A673 (cell line): ENCODE results near the gene LARGE2. TPM values are rescaled to one million over a fixed set of nuclear protein-coding genes. Genes with fewer than 3 reads are reported as not detected.

Source experiments
- BruUV-seq: library from RNA; stranded (reverse); fragments of 400-500 nt; replicated peaks from 2 replicates; lab custom pipeline; 2021; lab: Mats Ljungman, UMichigan
- CTCF ChIA-PET: fragments of 300-600 bp; sonication (Branson Sonifier 250); formaldehyde crosslinking; loops from one replicate; lab custom pipeline; 2022; ENCODE audit warnings: antibody characterized with exemption; lab: Charles Lee
- POLR2A ChIA-PET: fragments of 300-600 bp; sonication (Branson Sonifier 250); formaldehyde crosslinking; loops from one replicate; lab custom pipeline; 2022; ENCODE audit warnings: antibody characterized with exemption; ENCODE audit not compliant: low non-redundant PET; lab: Charles Lee
- DNase-seq: peaks from one replicate; pipeline ENCODE4 v3.0.0-alpha.2; 2015; ENCODE audit warnings: low spot score
- H3K27ac ChIP-seq: fragments of 200-600 bp; sonication (generic); 2 replicates; pipeline ENCODE4 v1.5.1; 2016; ENCODE audit warnings: mixed run types, low read depth, mild to moderate bottlenecking, mixed read lengths, antibody characterized with exemption, low read length; ENCODE audit not compliant: poor library complexity, severe bottlenecking
- H3K27me3 ChIP-seq: fragments of 200-600 bp; sonication (generic); replicated peaks from 2 replicates; pipeline ENCODE4 v1.6.1; 2017; ENCODE audit warnings: mixed run types, low read depth, mild to moderate bottlenecking, mixed read lengths, antibody characterized with exemption, low read length; ENCODE audit not compliant: insufficient read depth, poor library complexity
- H3K36me3 ChIP-seq: fragments of 200-600 bp; sonication (generic); 2 replicates; pipeline ENCODE4 v1.6.1; 2016; ENCODE audit warnings: mixed run types, mild to moderate bottlenecking, mixed read lengths, antibody characterized with exemption, low read length; ENCODE audit not compliant: insufficient read depth, poor library complexity, severe bottlenecking
- H3K4me1 ChIP-seq: fragments of 200-600 bp; sonication (generic); 2 replicates; pipeline ENCODE4 v1.6.1; 2017; ENCODE audit warnings: mixed run types, mild to moderate bottlenecking, mixed read lengths, antibody characterized with exemption, low read length; ENCODE audit not compliant: insufficient read depth, poor library complexity, severe bottlenecking
- H3K4me3 ChIP-seq: fragments of 200-600 bp; sonication (generic); 2 replicates; pipeline ENCODE4 v1.5.1; 2016; ENCODE audit warnings: low read depth, mixed run types, mild to moderate bottlenecking, mixed read lengths, low read length; ENCODE audit not compliant: poor library complexity, severe bottlenecking
- H3K9me3 ChIP-seq: fragments of 200-600 bp; sonication (generic); 2 replicates; pipeline ENCODE4 v1.6.1; 2016; ENCODE audit warnings: mixed run types, low read depth, mild to moderate bottlenecking, mixed read lengths, antibody characterized with exemption, low read length; ENCODE audit not compliant: poor library complexity, severe bottlenecking
- CTCF ChIP-seq: fragments of 300-800, 200-600 bp; sonication (generic); conservative IDR thresholded peaks from 2 replicates; pipeline ENCODE4 v1.5.1; 2017; ENCODE audit warnings: low read depth, mild to moderate bottlenecking, antibody characterized with exemption, low read length, moderate library complexity, mixed read lengths
- EZH2 ChIP-seq: fragments of 200-600 bp; sonication (generic); IDR thresholded peaks from 2 replicates; pipeline ENCODE4 v1.6.1; 2017; ENCODE audit warnings: borderline replicate concordance, low read depth, mild to moderate bottlenecking, mixed read lengths, antibody characterized with exemption, low read length; ENCODE audit not compliant: poor library complexity, severe bottlenecking
- intact Hi-C: fragments of 100-400 bp; cut with micrococcal nuclease; formaldehyde crosslinking; loops from one replicate; pipeline ENCODE4 v1.10.0; 2022; ENCODE audit not compliant: unreplicated experiment
- total RNA-seq: library from RNA; stranded (reverse); gene quantifications from 2 replicates; pipeline ENCODE4 v1.2.3, GENCODE V29; 2021

Gene LARGE2
- total RNA-seq, 1 experiment from 2014 or later, result 9.1 TPM

- H3K36me3 ChIP-seq, result peaks cover 28% of the 10 kb centered on the region
- BruUV-seq, result no TSS peak
- ChIA-PET CTCF (interaction anchor here (1.4 kb wide), 1 partner anchor 17 kb away, joined by 4 read pairs; no protein-coding TSS in a partner anchor), POLR2A (no interaction called here)
- no peak for DNase-seq
- intact Hi-C loops, result no loop called here
- TF ChIP-seq CTCF, result no peak
- no peak for TF ChIP-seq EZH2
- H3K27ac ChIP-seq, result no peak overlapping the region
- no peaks in the 10 kb centered on the region for H3K9me3 ChIP-seq
- no peaks in the 10 kb centered on the region for H3K4me1 ChIP-seq
- H3K4me3 ChIP-seq, result no peak overlapping the region
- no peaks in the 10 kb centered on the region for H3K27me3 ChIP-seq
Observed at GRCh38 chr11:45948356-45948755, 25.9 kb downstream of the LARGE2 start.

- no peak overlapping the region for H3K27ac ChIP-seq
- H3K36me3 ChIP-seq, result peaks cover 29% of the 10 kb centered on the region
- H3K4me3 ChIP-seq, result no peak overlapping the region
- no peaks in the 10 kb centered on the region for H3K9me3 ChIP-seq
- no peaks in the 10 kb centered on the region for H3K27me3 ChIP-seq
- intact Hi-C loops, result no loop called here
- TF ChIP-seq CTCF (no peak), EZH2 (no peak)
- DNase-seq, result no peak
- no peaks in the 10 kb centered on the region for H3K4me1 ChIP-seq
- ChIA-PET CTCF (no interaction called here), POLR2A (no interaction called here)
- no TSS peak for BruUV-seq
Observed at GRCh38 chr11:45949992-45950407, 27.5 kb downstream of the LARGE2 start.

GRCh38 chr11:45959851-45960250, 37.4 kb downstream of the LARGE2 start:
- BruUV-seq, result no TSS peak
- TF ChIP-seq EZH2 (no peak), CTCF (no peak)
- Histone ChIP-seq H3K9me3 (no peaks in the 10 kb centered on the region), H3K36me3 (peaks cover 7% of the 10 kb centered on the region), H3K27me3 (no peaks in the 10 kb centered on the region), H3K4me1 (no peaks in the 10 kb centered on the region), H3K27ac (no peak overlapping the region), H3K4me3 (no peak overlapping the region)
- intact Hi-C loops, result no loop called here
- ChIA-PET CTCF (no interaction called here), POLR2A (no interaction called here)
- DNase-seq, result no peak
